Vagina (tissue), 2 donors: ENCODE measurements around the gene VAV3.

ENCODE experiments used
- CTCF ChIP-seq, 3 experiments: fragments of 450-650 bp in 2 of 3; fragments of 200-600 bp in 1 of 3; sonication (generic) in 1 of 3; IDR thresholded peaks; one replicate each; pipeline ENCODE4 v1.5.1; 2017 to 2019; ENCODE audit warnings: antibody characterized with exemption in 3 of 3, mild to moderate bottlenecking in 2 of 3, moderate library complexity in 2 of 3
- POLR2A ChIP-seq, 2 donors: fragments of 450-650 bp; IDR thresholded peaks; one replicate each; pipeline ENCODE4 v1.6.1; 2017; ENCODE audit warnings: antibody characterized with exemption in 2 of 2, mild to moderate bottlenecking in 2 of 2, moderate library complexity in 2 of 2
- POLR2AphosphoS5 ChIP-seq, 2 donors: sonication (generic); formaldehyde crosslinking; IDR thresholded peaks; one replicate each; pipeline ENCODE4 v1.9.0; 2017; ENCODE audit warnings: antibody characterized with exemption in 2 of 2, mild to moderate bottlenecking in 2 of 2, low read depth in 1 of 2; ENCODE audit not compliant: insufficient read depth in 1 of 2

- no peak for TF ChIP-seq CTCF (IDR thresholded peaks at IDR 0.05)
- no peak for TF ChIP-seq POLR2A (IDR thresholded peaks at IDR 0.05)
- TF ChIP-seq POLR2AphosphoS5 (IDR thresholded peaks at IDR 0.05; ENCODE audit: insufficient read depth in 1 of 2, low read depth in 1 of 2) = no peak
Observed at GRCh38 chr1:107807405-107807804, 157.6 kb downstream of the VAV3 start.
